ENCODE measurements around the gene GPR37.

DNA sequence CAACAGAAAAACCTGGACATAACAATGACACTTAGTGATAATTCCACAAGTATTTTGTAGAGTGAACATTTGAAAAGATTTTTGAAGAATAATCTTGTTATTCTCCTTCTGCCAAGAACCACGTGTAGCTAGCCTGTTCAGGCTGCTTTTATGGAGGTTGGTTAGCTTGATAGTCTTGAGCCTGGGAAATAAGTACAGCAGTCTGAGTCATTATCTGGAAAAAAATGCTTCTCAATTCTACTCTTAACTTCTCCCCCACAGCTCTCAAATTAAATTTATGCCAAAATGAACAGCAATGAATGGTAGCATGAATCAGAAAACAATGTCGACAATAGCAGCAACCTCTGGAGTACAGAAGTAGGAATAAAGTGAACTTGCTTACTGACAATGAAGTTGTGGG is 63.2 kb downstream of the GPR37 start:
- TF ChIP-seq SUZ12 (IDR thresholded peaks at IDR 0.05; ENCODE audit: unreplicated experiment) (no peak), EP300 (IDR thresholded peaks at IDR 0.05; ENCODE audit: borderline replicate concordance in 1 of 2, control insufficient read depth in 1 of 2, low read depth in 2 of 2, low read length in 2 of 2) (no peak), MEF2A (IDR thresholded peaks at IDR 0.05; ENCODE audit: insufficient read depth, low read depth, low read length) (no peak), CTCF (IDR thresholded peaks at IDR 0.05 in 2 of 3, conservative IDR thresholded peaks at IDR 0.05 in 1 of 3; ENCODE audit: control insufficient read depth in 2 of 3, extremely low read depth in 1 of 3, insufficient read depth in 1 of 3, low read depth in 3 of 3, low read length in 3 of 3) (no peak), CHD2 (IDR thresholded peaks at IDR 0.05; ENCODE audit: borderline replicate concordance, low read depth, low read length) (no peak), SP1 (IDR thresholded peaks at IDR 0.05; ENCODE audit: low read depth, low read length) (no peak)
- TF ChIP-seq, protein P1, sequence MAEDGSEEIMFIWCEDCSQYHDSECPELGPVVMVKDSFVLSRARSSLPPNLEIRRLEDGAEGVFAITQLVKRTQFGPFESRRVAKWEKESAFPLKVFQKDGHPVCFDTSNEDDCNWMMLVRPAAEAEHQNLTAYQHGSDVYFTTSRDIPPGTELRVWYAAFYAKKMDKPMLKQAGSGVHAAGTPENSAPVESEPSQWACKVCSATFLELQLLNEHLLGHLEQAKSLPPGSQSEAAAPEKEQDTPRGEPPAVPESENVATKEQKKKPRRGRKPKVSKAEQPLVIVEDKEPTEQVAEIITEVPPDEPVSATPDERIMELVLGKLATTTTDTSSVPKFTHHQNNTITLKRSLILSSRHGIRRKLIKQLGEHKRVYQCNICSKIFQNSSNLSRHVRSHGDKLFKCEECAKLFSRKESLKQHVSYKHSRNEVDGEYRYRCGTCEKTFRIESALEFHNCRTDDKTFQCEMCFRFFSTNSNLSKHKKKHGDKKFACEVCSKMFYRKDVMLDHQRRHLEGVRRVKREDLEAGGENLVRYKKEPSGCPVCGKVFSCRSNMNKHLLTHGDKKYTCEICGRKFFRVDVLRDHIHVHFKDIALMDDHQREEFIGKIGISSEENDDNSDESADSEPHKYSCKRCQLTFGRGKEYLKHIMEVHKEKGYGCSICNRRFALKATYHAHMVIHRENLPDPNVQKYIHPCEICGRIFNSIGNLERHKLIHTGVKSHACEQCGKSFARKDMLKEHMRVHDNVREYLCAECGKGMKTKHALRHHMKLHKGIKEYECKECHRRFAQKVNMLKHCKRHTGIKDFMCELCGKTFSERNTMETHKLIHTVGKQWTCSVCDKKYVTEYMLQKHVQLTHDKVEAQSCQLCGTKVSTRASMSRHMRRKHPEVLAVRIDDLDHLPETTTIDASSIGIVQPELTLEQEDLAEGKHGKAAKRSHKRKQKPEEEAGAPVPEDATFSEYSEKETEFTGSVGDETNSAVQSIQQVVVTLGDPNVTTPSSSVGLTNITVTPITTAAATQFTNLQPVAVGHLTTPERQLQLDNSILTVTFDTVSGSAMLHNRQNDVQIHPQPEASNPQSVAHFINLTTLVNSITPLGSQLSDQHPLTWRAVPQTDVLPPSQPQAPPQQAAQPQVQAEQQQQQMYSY (CRISPR knock-in tag; IDR thresholded peaks at IDR 0.05): no peak

Data from GM12878 (cell line).